ENCODE measurements around the gene ALPP. TPM values are rescaled to one million over a fixed set of nuclear protein-coding genes. Genes with fewer than 3 reads are reported as not detected.

Gene ALPP
- total and polyA plus RNA-seq, 2 donors (not counting 3 experiments of a cell fraction or from before 2014, with no cell fraction given), result not detected

GRCh38 chr2:232336241-232336736 is 42.3 kb upstream of the ALPP start:
- Histone ChIP-seq H3K9me1 (replicated peaks; ENCODE audit: control insufficient read depth, extremely low read depth, insufficient read depth, low read length) (no peaks in the 10 kb centered on the region), H3K4me2 (ENCODE audit: insufficient read depth, low read length) (no peak overlapping the region), H3K4me1 (ENCODE audit: control insufficient read depth, extremely low read depth, insufficient read depth, low read length) (no peaks in the 10 kb centered on the region), H3K27ac (ENCODE audit: insufficient read depth, low read depth, low read length) (no peak overlapping the region), H3K9me3 (replicated peaks; ENCODE audit: control insufficient read depth, insufficient read depth, low read length) (no peaks in the 10 kb centered on the region), H3K36me3 (ENCODE audit: control insufficient read depth in 2 of 2, extremely low read depth in 1 of 2, insufficient read depth in 2 of 2, low read length in 2 of 2) (peaks cover 0 to 4% of the 10 kb centered on the region in 2 experiments), H2AFZ (ENCODE audit: low read depth, low read length) (no peak overlapping the region), H3K4me3 (replicated peaks in 1 of 3; ENCODE audit: insufficient read depth in 1 of 3, low read depth in 1 of 3, low read length in 3 of 3) (no peak overlapping the region), H4K20me1 (replicated peaks; ENCODE audit: control insufficient read depth, extremely low read depth, insufficient read depth, low read length) (no peaks in the 10 kb centered on the region), H3K9ac (replicated peaks; ENCODE audit: extremely low read depth, insufficient read depth, low read length) (no peak overlapping the region), H3K27me3 (ENCODE audit: control insufficient read depth in 2 of 2, insufficient read depth in 2 of 2, low read length in 2 of 2) (no peaks in the 10 kb centered on the region), H3K79me2 (ENCODE audit: control insufficient read depth, insufficient read depth, low read length) (no peaks in the 10 kb centered on the region)
- BruUV-seq (replicated peaks), result no TSS peak
- dilution Hi-C loops (cut with MboI; ENCODE audit: extremely low pct_ligation_motif_present, low sequenced_read_pairs), result no loop called here
- TF ChIP-seq, protein P1, sequence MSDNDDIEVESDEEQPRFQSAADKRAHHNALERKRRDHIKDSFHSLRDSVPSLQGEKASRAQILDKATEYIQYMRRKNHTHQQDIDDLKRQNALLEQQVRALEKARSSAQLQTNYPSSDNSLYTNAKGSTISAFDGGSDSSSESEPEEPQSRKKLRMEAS (IDR thresholded peaks at IDR 0.05; ENCODE audit: insufficient read depth, insufficient read length), result no peak
- TF ChIP-seq POLR2A (IDR thresholded peaks at IDR 0.05; ENCODE audit: low read depth, low read length) (no peak), MYC (IDR thresholded peaks at IDR 0.05; ENCODE audit: low read depth, low read length) (no peak), EZH2 (IDR thresholded peaks at IDR 0.05; ENCODE audit: borderline replicate concordance, low read depth, low read length, severe bottlenecking) (no peak), FOS (IDR thresholded peaks at IDR 0.05; ENCODE audit: borderline replicate concordance, insufficient read depth, low read length) (no peak), GATA2 (IDR thresholded peaks at IDR 0.05; ENCODE audit: insufficient read depth, insufficient read length, low read depth, low read length) (no peak)
- DNase-seq (ENCODE audit: low read depth, low spot score) (no peak), FAIRE-seq (no peak)
- ChIA-PET CTCF (interaction anchor here (0.9 to 1.5 kb wide), 5 partner anchors 37 to 436 kb away, joined by 3 to 8 read pairs (median 3); no protein-coding TSS in a partner anchor), POLR2A (no interaction called here)
- intact Hi-C loops (cut with micrococcal nuclease), result no loop called here

DNA sequence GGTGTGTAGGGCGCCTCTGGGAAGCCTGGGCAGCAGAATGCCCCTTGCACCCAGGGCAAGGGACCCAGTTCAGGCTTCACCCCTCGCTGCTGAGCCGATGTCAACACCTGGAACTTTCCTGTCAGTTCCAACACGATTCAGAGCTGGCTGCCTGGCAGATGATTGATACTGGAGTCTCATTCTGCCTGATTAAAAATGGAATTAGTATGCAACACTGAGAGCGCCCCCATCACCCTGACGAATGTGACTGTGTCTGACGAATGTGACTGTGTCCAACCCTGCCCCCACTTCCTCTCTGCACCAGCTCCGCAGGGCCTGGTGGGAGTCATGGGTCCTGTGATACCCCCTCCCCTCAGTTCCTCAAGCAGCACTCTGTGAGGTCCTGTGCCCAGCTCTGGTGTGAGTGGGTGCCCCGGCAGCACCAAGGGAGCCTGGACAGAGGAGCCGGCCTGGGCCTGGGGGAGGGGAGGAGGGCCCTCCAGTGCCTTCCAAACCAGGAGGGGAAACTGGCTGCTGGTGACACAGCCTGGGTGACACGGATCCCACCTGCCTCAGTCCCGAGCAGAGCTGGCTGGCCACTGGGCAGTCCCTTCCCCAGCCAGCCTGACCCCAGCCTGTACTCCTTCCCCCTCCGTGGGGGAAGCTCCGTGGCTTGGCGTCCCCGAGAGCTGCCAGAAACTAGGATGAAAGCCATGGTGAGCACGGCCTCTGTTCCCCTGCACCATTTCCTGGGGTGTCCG is 41.4 kb upstream of the ALPP start:
- intact Hi-C loops (cut with micrococcal nuclease) (no loop called here), dilution Hi-C loops (cut with MboI; ENCODE audit: extremely low pct_ligation_motif_present, low sequenced_read_pairs) (no loop called here)
- Histone ChIP-seq H3K27ac (ENCODE audit: insufficient read depth, low read depth, low read length) (no peak overlapping the region), H4K20me1 (replicated peaks; ENCODE audit: control insufficient read depth, extremely low read depth, insufficient read depth, low read length) (no peaks in the 10 kb centered on the region), H3K9ac (replicated peaks; ENCODE audit: extremely low read depth, insufficient read depth, low read length) (no peak overlapping the region), H3K9me3 (replicated peaks; ENCODE audit: control insufficient read depth, insufficient read depth, low read length) (no peaks in the 10 kb centered on the region), H3K9me1 (replicated peaks; ENCODE audit: control insufficient read depth, extremely low read depth, insufficient read depth, low read length) (no peaks in the 10 kb centered on the region), H3K36me3 (ENCODE audit: control insufficient read depth in 2 of 2, extremely low read depth in 1 of 2, insufficient read depth in 2 of 2, low read length in 2 of 2) (peaks cover 0 to 4% of the 10 kb centered on the region in 2 experiments), H2AFZ (ENCODE audit: low read depth, low read length) (no peak overlapping the region), H3K4me3 (replicated peaks in 1 of 3; ENCODE audit: insufficient read depth in 1 of 3, low read depth in 1 of 3, low read length in 3 of 3) (no peak overlapping the region), H3K79me2 (ENCODE audit: control insufficient read depth, insufficient read depth, low read length) (no peaks in the 10 kb centered on the region), H3K4me2 (ENCODE audit: insufficient read depth, low read length) (no peak overlapping the region), H3K27me3 (ENCODE audit: control insufficient read depth in 2 of 2, insufficient read depth in 2 of 2, low read length in 2 of 2) (no peaks in the 10 kb centered on the region), H3K4me1 (ENCODE audit: control insufficient read depth, extremely low read depth, insufficient read depth, low read length) (no peaks in the 10 kb centered on the region)
- ChIA-PET CTCF (interaction anchor here (0.5 to 1.5 kb wide), 4 partner anchors 9 to 437 kb away, joined by 3 to 8 read pairs (median 4); no protein-coding TSS in a partner anchor), POLR2A (no interaction called here)
- no peak for DNase-seq (ENCODE audit: low read depth, low spot score)
- BruUV-seq (replicated peaks), result no TSS peak
- TF ChIP-seq, protein P1 (IDR thresholded peaks at IDR 0.05; ENCODE audit: insufficient read depth, insufficient read length), result no peak
- TF ChIP-seq MYC (IDR thresholded peaks at IDR 0.05; ENCODE audit: low read depth, low read length), result no peak
- no peak for TF ChIP-seq EZH2 (IDR thresholded peaks at IDR 0.05; ENCODE audit: borderline replicate concordance, low read depth, low read length, severe bottlenecking)
- TF ChIP-seq FOS (IDR thresholded peaks at IDR 0.05; ENCODE audit: borderline replicate concordance, insufficient read depth, low read length), result no peak
- TF ChIP-seq CTCF (IDR thresholded peaks at IDR 0.05; ENCODE audit: extremely low read depth in 1 of 2, insufficient read depth in 1 of 2, low read depth in 1 of 2, low read length in 2 of 2), result no peak
- no peak for TF ChIP-seq POLR2A (IDR thresholded peaks at IDR 0.05; ENCODE audit: low read depth, low read length)
- TF ChIP-seq JUN (IDR thresholded peaks at IDR 0.05; ENCODE audit: borderline replicate concordance, insufficient read depth, insufficient read length, low read depth), result no peak
- no peak for TF ChIP-seq GATA2 (IDR thresholded peaks at IDR 0.05; ENCODE audit: insufficient read depth, insufficient read length, low read depth, low read length)
- no peak for TF ChIP-seq POLR2AphosphoS5 (IDR thresholded peaks at IDR 0.05; ENCODE audit: insufficient read depth, low read depth, low read length)
- no peak for FAIRE-seq
